Duodenal mucosa (tissue), 2 donors: Measurements from ENCODE around the gene PRSS22.
"Not testable (repeated sequence)": the region's sequence is repeated elsewhere in the genome, so short reads cannot be mapped to it uniquely, and the experiment has no call there.

ENCODE experiments used
- H3K27ac ChIP-seq: one replicate; pipeline ENCODE4 v1.7.0; 2013; ENCODE audit warnings: low read depth, low read length
- H3K27me3 ChIP-seq, 2 donors: one replicate each; pipeline ENCODE4 v1.7.0; 2013; ENCODE audit warnings: low read length in 2 of 2, control low read depth in 1 of 2; ENCODE audit not compliant: insufficient read depth in 2 of 2, control insufficient read depth in 1 of 2
- H3K36me3 ChIP-seq, 2 donors: one replicate each; pipeline ENCODE4 v1.7.0; 2013; ENCODE audit warnings: low read length in 2 of 2, control low read depth in 1 of 2; ENCODE audit not compliant: insufficient read depth in 2 of 2, control insufficient read depth in 1 of 2
- H3K4me1 ChIP-seq, 2 donors: one replicate each; pipeline ENCODE4 v1.7.0; 2013; ENCODE audit warnings: low read length in 2 of 2, control low read depth in 1 of 2; ENCODE audit not compliant: insufficient read depth in 2 of 2, control insufficient read depth in 1 of 2
- H3K4me3 ChIP-seq, 2 donors: one replicate each; pipeline ENCODE4 v1.7.0; 2013; ENCODE audit warnings: low read length in 2 of 2, low read depth in 1 of 2
- H3K9ac ChIP-seq, 2 donors: one replicate each; pipeline ENCODE4 v1.7.0; 2013; ENCODE audit warnings: low read length in 2 of 2, low read depth in 1 of 2
- H3K9me3 ChIP-seq, 2 donors: one replicate each; pipeline ENCODE4 v1.7.0; 2013; ENCODE audit warnings: low read length in 2 of 2, control low read depth in 1 of 2; ENCODE audit not compliant: control insufficient read depth in 1 of 2

Gene PRSS22, protein sequence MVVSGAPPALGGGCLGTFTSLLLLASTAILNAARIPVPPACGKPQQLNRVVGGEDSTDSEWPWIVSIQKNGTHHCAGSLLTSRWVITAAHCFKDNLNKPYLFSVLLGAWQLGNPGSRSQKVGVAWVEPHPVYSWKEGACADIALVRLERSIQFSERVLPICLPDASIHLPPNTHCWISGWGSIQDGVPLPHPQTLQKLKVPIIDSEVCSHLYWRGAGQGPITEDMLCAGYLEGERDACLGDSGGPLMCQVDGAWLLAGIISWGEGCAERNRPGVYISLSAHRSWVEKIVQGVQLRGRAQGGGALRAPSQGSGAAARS

DNA sequence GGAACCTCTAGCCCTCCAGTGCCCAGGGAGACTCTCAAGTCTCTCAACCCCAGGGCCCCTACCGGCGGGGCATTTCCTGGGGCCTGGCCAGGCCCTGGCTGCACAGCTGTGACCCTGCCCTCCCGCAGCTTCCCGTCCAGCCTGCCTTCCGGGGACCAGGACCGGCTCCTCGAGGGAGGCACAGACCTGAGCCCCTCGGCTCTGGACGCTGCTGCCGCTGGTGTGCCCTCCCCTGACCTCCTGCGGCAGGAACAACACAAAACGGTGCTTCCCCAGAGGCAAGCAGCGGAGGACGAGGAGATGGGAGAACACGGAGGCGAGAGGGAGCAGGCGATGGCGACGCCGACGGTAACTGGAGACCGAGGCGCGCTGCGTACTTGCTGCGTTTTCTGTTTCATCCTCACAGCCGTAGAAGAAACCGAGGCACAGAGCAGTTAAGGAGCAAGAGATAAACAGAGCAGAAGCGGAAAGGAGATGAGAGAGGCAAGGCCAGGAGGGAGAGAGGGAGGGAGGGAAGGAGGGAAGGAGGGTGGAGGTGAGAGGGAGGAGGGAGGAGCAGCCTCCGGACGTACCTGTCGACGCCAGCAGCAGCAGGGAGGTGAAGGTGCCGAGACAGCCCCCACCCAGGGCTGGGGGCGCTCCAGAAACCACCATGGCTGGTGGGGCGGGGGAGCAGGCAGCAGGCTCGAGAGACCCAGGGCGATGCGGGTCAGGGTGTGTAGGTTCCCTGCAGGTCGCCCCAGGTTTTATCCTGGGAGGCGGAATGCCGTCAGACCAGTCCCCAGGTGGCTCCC lies at the start of gene PRSS22:
Gene PRSS22, minus strand, starts transcription at position 720 of the 794 bp plus-strand sequence. Its CDS starts 66 bp downstream, at position 654.
- Histone ChIP-seq H3K9me3 (peaks cover 2 to 6% of the 10 kb centered on the region in 2 donors), H3K4me3 (peak within 1 kb of the TSS; percentile 44 to 50), H3K27ac (peak within 1 kb of the TSS; percentile 36), H3K36me3 (no peaks in the 10 kb centered on the region), H3K9ac (peak within 1 kb of the TSS in 1 of 2 donors; percentile 39), H3K27me3 (peaks cover 0 to 8% of the 10 kb centered on the region in 2 donors), H3K4me1 (peaks cover 3 to 12% of the 10 kb centered on the region in 2 donors)

DNA sequence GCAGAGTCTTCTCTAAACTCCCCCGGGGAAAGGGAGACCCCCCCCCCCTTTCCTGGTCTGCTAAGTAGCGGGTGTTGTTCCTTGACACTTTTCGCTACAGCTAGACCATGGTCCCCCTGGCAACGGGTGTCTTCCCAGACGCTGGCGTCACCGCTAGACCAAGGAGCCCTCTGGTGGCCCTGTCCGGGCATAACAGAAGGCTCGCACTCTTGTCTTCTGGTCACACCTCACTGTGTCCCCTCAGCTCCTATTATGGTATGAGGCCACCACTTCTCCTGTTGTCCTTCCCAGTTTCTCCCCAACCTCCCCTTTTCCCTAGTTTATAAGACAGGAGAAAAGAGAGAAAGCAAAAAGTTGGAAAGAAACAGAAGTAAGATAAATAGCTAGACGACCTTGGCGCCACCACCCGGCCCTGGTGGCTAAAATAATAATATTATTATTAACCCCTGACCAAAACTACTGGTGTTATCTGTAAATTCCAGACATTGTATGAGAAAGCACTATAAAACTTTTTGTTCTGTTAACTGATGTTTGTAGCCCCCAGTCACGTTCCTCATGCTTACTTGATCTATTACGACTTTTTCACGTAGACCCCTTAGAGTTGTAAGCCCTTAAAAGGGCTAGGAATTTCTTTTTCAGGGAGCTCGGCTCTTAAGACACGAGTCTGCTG lies 49.2 kb upstream of the PRSS22 start:
- not testable (repeated sequence) for H3K4me1 ChIP-seq, H3K4me3 ChIP-seq, H3K9ac ChIP-seq, H3K27ac ChIP-seq, H3K36me3 ChIP-seq, H3K9me3 ChIP-seq, H3K27me3 ChIP-seq

DNA sequence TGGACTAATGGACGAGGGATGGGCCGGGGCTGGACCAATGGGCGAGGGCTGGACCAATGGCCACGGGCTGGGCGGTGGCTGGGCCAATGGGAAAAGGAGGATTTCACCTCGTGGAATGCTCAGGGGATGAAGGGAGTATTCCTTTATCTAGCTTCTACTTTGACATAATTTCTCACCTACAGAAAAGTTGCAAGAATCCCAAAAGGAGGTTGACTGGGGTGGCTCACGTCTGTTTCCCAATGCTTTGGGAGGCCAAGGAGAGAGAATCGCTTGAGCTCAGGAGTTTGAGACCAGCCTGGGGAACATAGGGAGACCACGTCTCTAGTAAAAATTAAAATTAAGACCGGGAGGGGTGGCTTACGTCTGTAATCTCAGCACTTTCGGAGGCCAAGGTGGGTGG lies 48.0 kb upstream of the PRSS22 start:
- no peak overlapping the region for H3K4me3 ChIP-seq
- H3K27me3 ChIP-seq: no peaks in the 10 kb centered on the region
- peak overlapping the region; percentile 39 for H3K27ac ChIP-seq
- H3K4me1 ChIP-seq: peaks cover 9% of the 10 kb centered on the region in 2 donors
- no peaks in the 10 kb centered on the region for H3K36me3 ChIP-seq
- no peak overlapping the region for H3K9ac ChIP-seq
- H3K9me3 ChIP-seq: no peaks in the 10 kb centered on the region

DNA sequence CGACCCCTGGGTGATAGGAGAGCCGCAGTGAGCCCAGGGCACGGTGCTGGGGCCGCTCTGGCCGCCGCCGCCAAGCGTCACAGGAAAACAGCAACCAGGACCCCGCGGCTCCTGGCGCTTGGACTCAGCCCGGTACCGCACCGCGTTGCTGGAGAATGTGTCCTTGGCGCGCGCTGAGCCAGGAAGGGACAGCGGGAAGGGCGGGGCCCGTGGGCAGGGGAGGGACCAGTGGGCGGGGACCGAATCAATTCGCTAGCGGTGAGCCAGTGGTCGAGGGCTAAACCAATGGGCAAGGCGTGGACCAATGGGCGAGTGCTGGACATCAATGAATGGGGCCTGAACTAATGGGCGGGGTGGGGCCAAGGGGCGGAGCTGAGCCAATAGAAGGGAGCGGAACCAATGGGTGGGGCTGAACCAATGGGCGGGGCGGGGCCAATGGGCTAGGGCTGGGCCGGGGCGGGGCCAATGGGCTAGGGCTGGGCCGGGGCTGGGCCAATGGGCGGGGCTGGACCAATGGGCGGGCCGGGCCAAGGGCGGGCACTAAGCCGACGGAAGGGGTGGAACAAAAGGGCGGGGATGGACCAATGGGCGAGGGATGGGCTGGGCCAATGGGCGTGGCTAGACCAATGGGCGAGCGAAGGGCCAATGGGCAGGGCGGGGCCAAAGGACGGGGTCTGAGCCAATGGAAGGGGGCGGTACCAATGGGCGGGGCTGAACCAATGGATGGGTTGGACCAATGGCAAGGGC lies 47.4 kb upstream of the PRSS22 start:
- Histone ChIP-seq H3K9ac (peak overlapping the region; percentile 95 to 98), H3K4me3 (peak overlapping the region; percentile 95 to 97), H3K27ac (peak overlapping the region; percentile 93)

DNA sequence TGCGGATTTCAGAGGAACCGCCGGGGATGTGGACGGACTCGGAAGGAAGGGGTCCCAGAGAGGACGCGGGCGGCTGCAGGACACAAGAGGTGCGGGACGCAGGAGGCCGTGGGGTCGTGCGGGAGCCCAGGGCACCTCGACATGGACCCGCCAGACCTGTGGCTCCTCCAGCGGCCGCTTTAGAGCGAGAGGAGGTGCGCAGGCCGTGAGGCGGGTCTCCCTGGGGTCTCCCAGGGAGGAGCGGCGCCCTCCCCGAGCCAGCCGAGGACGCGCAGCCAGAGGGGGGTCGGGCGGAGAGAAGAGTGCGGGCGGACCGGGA lies 46.9 kb upstream of the PRSS22 start:
- Histone ChIP-seq H3K36me3 (no peaks in the 10 kb centered on the region), H3K9ac (peak overlapping the region; percentile 95 to 98), H3K4me1 (peaks cover 9% of the 10 kb centered on the region in 2 donors), H3K9me3 (no peaks in the 10 kb centered on the region), H3K27me3 (no peaks in the 10 kb centered on the region), H3K27ac (peak overlapping the region; percentile 93), H3K4me3 (peak overlapping the region; percentile 95 to 97)

More for the DNA sequence above, 47.4 kb upstream of the PRSS22 start:
- peaks cover 9% of the 10 kb centered on the region in 2 donors for H3K4me1 ChIP-seq
- no peaks in the 10 kb centered on the region for H3K36me3 ChIP-seq
- no peaks in the 10 kb centered on the region for H3K9me3 ChIP-seq
- H3K27me3 ChIP-seq: no peaks in the 10 kb centered on the region

DNA sequence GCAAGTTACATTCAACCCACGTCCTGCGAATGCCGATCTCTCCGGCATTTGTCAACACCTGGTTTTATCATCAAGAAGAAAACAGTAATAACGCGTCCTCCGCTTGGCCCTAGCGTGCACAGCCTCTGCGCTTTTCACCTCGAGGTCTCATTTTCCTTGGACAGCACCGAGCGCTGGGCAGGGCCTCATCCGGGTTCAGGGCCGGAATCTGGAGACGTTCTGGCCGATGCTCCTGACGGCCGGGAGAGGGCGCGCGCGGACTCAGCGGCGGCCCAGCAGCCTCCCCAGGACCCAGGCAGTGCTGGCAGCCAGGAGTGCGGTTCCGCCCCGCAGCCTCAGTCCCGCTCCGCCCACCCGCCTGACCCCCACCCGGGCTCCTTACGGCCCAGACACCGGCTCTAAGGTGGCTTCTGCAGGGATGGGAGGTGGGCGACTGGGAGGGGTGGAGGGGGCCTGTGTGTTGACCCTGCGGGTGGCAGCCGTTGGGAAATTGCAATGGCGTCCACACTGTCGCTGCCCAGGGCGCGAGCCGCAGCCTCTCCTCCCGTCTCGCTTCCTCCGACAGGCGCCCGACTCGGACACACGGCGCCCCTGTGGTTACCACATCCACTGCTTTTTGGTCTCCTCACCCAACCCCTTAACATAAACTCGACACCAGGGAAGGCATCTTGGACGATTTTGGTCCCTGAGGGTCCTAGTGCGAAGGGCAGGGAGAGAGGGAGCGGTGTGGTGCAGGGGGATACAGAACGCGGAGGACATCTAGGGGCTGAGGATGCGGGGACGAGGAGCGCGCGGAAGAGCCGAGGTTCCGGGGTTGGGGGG lies 46.3 kb upstream of the PRSS22 start:
- H3K9me3 ChIP-seq: no peaks in the 10 kb centered on the region

DNA sequence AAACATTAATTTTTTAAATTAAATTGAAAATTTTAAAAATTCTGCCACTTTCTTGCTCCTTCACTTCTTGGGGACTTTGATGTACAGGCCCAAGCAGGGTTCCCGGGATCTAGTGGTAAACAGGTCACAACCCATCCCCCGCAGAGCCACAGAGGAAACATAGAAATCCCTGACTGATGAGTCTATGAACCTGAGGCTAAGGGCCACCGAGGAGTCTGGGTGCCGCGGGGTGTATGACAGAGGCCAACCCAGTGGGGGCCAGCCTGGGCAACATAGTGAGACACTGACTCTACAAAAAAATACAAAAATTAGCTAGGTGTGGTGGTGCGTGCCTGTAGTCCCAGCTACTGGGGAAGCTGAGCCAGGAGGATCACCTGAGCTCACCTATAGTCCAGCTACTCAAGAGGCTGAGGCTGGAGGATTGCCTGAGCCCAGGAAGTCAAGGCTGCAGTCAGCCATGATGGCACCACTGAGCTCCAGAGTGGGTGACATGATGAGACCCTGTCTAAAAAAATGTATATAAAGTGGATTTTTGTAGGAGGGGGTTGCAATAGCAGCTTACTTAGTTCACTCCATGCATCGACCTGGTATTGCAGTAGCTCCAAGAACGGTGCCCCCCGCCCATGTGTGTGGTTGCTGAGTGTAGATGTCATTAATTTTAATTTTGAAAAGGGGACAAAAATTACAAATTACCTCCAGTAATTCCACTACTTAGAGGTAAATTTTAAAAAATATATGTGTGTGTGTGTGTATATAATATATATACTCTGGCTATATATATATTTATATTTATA lies 44.6 kb upstream of the PRSS22 start:
- H3K4me3 ChIP-seq: no peak overlapping the region
- H3K9ac ChIP-seq: no peak overlapping the region
- peaks cover 0 to 9% of the 10 kb centered on the region in 2 donors for H3K36me3 ChIP-seq
- H3K9me3 ChIP-seq: no peaks in the 10 kb centered on the region
- H3K27ac ChIP-seq: no peak overlapping the region
- peaks cover 9% of the 10 kb centered on the region in 2 donors for H3K4me1 ChIP-seq
- H3K27me3 ChIP-seq: no peaks in the 10 kb centered on the region

More for the DNA sequence above, 46.3 kb upstream of the PRSS22 start:
- Histone ChIP-seq H3K27ac (peak overlapping the region; percentile 93), H3K9ac (peak overlapping the region; percentile 95 to 98), H3K4me1 (peaks cover 9% of the 10 kb centered on the region in 2 donors), H3K27me3 (no peaks in the 10 kb centered on the region), H3K36me3 (peaks cover 0 to 4% of the 10 kb centered on the region in 2 donors), H3K4me3 (peak overlapping the region; percentile 95 to 97)

DNA sequence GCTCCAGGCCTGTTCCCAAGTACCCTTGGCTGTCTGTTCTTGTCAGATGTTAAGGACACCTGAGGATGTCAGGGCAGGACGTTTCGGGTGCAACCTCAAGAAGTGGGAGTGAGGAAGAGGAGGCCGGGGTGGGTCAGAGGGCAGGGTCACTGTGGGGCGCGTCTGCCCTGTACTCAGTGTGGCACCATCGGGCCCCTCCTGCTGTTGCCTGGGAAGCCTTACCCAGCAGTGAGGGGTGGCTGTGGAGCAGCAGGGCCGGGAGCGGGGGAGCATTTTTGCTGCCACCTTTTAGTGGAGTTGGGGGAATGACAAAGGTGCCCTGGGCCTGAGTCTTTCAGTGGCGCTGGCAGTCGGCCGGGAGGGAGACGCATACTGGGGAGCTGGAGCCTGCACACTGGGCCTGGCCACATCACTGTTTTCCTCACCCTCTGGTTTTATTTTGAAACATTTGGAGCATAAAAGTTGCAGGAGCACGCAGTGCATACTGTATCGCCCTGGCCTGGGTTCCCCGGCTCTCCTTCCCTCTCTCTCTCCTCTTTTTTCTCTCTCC lies 42.6 kb upstream of the PRSS22 start:
- no peaks in the 10 kb centered on the region for H3K27me3 ChIP-seq
- H3K27ac ChIP-seq: no peak overlapping the region
- peaks cover 0 to 17% of the 10 kb centered on the region in 2 donors for H3K36me3 ChIP-seq
- no peak overlapping the region for H3K9ac ChIP-seq
- peaks cover 5 to 6% of the 10 kb centered on the region in 2 donors for H3K4me1 ChIP-seq
- no peaks in the 10 kb centered on the region for H3K9me3 ChIP-seq
- no peak overlapping the region for H3K4me3 ChIP-seq
